HG03432 (cell line): ENCODE data around the gene PGC.
A peak's percentile ranks its signal among the peaks of the same experiment; 100 is the strongest.

Source experiments
- ATAC-seq: cut with Tn5 transposase; IDR thresholded peaks from one replicate; pipeline ENCODE4 v1.9.1; 2021; ENCODE audit warnings: mild to moderate bottlenecking, moderate library complexity; ENCODE audit not compliant: unreplicated experiment

PGC gene

DNA sequence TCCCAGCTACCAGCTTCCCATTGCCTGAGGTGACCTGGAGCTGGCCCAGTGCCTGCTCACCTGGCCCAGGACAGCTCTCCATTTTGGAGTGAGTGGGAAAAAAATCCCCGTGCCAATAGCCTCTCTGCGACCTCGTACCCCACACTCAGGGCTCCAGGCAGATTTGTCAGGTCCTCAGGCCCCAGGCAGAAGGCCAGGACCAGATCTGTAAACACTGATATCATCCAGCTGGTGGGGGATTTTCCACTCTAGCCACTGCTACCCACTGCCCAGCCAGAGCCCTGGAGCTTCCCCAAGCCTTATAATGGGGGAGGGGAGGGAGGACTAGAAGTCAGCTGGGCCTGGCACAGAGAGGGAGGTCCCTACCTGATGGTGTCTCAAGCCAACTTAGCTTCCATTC lies 1.3 kb upstream of the PGC start:
- no peak for ATAC-seq

DNA sequence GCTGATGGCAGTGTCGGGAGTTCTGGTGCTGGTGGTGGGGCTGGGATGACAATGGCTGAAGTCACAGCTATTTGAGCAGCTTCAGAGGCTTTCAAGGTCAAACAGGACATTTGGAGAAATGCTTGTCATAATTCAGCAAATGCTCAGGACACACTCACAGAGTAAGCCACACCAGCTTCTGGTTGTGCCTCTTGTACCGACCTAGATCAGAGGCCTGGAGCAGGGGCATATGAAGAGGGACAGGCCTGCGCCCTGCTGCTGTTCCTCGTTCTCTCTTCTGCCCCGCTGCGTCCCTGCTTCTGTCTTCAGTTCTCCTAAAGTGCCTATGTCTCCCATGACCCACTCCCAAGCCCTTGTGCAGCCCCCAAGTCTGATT lies 893 bp upstream of the PGC start:
- no peak for ATAC-seq

DNA sequence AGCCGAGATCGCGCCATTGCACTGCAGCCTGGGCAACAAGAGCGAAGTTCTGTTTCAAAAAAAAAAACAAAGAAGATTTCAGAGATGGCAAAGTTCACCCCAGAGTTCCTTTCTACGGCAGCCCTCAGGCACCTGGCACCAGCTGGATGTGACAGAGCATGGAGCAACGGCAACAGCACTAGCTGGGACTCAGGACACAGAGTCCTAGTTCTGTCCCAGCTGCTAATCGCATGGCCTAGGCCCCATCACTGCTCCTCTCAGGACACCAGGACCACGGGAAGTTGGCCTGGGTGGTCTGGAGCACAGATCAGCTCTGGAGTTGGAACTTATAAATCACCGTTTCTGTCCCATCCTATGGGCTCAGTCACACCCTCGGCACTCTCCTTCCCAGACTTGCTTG lies 1.1 kb downstream of the PGC start:
- no peak for ATAC-seq

DNA sequence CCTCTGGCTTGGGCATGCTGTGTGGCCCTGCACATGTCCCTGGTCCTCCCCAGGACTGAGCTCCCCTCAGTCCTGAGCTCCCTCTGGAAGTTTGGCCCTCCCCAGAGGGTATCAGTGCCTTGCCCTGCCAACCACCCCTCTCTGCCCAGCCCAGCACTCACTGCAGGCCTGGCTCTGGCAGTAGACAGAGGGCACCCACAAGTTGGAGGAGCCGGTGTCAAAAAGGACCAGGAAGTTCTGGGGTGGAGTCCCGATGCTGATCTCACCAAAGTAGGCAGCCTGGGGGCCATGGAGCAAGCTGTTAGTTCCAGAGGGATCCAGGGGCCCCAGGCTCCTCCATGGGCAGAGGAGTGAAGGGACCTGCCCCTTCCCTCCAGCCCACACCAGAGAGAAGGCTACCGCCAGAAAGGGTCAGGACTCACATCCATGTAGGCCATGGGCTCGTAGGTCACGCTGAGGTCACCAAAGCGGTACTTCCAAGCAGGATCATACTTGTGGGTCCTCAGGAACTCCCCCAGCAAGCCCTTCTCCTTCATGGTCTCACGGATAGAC lies 2.9 kb downstream of the PGC start:
- no peak for ATAC-seq

DNA sequence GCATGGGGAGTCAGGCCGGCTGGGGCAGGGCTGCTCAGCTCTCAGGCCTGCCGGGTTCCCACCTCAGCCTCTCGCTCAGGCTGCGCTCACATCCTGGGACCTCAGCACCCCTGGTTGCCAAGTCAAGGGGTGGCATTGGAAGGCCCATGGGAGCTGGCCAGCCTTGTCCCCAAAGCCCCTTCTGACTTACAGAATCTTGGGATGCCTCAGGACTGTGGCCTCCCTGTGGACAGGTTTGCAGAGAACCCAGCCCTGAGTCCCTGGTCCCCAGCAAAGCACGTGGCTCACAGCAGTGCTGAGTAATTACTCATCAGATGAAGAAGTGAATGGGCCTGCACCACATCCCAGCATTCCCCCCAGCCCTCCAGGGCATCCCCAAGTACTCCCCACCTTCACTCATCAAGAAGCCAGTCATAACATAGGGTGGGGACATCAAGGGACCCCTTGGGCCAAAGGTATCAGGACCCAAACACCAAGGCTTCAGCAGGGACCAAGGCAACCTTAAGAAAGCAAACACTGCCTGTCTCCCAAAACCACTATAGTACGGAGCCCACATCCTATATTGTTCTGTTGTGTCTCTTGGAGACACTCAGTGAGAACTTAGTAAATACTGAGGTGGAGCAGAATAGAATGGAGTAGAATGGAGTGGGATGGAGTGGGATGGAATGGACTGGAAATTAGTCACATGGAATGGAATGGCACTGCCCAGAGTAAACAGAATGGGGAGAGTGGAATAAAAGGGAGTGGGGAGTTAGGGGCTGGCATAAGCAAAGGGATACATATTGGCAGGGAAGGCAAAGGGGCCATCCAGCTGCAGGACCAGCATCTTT lies 3.6 kb downstream of the PGC start:
- ATAC-seq = no peak

DNA sequence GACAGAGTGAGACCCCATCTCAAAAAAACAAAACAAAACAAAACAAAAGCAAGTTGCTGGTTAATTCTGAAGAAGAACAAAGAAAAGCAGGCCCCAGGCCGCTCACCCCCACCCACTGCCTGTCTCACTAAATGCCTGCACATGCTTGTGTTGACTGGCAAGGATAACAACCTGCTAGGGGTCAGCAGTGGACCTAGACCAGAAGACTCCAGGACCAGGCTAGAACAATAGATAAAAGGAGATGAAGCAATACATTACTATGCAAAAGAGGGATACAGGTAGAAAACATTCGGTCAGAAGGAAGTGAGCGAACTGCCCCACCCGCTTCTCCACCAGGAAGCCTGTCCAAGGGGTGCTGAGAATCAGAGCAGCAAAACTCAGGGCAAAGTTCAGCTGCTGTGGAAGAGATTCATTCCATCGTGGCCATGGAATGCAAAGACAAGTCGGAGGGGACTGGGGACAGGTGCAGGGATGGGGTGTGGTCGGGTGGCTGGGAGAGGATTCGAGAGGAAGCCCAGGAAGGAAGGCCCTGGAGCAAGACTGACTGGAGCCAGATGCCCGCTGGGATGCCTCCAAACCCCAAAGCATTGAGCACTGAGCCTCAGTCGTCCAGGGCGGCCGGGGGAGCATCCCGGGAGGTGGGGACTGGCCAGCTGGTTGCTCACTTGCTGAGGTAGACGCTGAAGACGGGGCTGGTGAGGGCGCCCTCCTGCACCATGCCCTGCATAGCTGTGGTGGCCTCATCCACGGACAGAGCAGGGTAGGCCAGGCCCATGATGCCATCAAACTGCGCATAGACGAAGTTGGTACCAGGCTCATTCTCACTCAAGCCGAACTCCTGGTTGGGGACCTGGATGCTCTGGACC lies 5.3 kb downstream of the PGC start:
- no peak for ATAC-seq

DNA sequence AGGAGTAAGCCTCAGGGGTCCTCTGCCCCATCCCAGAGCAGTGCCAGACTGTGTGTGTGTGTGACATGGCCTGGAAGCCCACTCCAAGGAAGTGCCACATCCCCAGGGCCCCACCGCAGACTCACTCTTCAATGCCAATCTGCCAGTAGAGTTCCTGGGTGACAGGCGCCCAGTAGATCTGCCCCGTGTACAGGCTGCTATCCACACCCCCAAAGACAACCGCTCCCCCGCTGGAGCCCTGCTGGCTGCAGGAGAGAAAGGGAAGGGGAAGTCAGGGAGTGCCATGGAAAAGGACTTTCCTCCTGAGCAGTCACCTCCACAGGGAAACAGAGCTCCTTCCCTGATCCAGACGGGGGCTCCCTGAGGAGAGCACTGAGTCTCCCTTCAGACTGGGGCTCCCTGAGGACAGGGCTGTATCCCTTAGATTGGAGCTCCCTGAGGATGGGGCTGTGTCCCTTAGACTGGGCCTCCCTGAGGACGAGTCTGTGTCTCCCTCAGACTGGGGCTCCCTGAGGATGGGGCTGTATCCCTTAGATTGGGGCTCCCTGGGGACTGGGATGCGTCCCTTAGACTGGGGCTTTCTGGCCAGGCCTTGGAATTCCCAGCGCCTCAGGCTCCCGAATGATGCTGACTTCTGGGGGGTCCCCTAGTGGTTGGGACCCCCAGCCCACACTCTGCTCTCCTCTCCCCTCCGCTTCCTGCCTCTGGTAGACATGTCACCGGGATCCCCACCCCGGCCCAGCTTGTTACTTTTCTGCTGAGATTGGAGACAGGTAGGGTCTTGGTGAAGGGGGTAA lies 6.6 kb downstream of the PGC start:
- no peak for ATAC-seq

DNA sequence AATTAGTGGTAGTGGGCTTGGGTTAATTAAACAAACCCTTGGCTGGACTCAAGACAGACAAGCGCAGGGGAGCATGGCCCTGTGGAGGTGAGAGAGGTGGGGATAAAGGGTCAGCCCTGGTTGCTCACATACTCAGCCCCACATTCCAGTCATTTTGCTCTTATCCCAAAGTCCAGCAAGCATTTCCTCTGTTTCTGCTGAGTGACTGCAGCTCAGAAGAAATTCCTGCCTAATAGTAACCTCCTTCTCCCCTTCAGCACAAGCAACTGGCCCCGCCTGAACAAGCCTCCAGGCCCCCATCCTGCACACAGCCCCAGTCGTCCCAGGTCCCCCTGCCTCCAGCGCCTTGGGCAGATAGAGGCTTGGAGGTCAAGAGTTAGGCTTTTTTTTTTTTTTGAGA lies 8.2 kb downstream of the PGC start:
- ATAC-seq = no peak

DNA sequence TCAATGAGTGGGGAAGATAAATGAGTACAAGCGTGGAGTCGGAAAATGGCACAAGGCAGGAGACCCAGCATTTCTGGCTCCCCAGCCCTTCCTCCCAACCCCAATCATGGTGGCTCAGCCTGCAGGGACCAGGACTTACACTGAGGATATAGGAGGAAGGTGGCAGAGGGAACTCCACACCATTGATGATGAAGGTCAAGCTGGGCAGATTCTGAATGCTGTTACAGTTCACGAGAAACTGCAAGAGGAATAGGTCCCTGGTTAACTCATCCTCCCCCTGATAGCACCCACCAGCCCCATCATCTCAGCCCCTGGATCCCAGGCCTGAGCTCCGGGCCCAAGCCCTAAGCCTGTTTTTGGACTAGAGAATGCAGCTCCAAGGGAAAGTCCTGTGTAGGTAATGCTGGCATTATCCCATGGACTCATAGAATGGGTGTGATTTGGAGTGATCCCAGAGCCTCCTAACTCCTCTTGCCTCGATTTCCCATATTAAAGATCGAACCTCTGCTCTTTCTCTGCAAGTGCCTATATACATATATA lies 9.5 kb downstream of the PGC start:
- ATAC-seq = no peak

DNA sequence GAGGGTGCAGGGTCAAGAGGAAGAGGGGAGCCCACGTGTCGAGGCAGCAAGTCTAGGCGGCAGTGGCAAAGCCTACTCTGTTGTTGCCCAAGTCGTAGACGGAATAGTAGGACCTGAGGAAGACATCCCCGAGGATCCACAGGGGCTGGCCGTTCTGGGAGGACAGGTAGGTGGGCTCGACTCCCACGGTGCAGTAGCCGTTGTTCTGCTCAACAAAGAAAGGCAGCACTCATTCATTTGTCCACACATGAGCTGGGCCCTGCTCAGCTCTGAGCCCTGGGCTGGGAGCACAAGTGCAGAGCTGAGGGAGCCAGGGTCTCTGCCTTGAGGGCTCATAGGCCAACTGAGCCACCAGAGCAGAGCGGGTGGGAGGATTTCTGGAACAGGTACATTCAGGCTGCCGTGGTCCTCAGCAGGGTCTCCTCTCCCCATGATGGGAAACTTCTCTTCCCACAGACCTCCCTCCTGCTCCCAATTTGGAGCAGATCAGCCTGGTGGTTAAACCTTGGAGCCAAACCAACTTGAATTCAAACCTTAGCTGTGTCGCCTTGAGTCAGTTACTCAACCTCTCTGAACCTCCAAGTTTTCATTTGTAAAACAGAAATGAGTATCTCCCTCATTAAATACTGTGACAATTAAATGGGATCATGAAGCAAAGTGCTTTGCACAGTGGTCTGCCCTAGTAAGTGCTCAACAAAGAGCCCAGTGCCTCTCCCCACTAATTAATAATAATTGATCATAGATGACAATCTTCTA lies 10.2 kb downstream of the PGC start:
- ATAC-seq = no peak

DNA sequence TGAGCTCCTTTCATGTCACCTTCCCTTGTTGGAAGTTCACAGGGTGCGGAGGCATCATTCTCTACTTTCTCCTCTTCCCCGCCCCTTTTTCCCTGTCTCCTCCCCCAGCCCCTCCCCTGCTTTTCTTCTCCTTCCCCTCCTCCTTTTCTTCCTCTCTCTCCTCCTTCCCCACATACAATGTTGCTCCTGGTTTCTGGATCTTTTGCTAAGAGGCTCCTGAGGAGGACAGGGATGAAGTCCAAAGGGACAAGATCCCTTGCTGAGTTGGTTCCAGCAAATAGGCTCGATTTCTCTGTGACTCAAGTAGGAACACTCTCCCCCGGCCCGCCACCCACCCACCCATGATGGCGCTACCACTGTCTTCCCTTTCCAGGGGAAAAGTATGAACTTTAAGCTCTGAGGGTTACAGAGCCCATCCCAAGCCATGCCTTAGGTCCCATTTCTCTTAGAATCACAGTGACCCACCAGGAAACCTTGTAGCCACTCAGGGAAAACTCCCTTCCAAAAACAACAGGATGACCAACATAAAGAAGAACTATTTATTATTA lies 10.9 kb downstream of the PGC start:
- ATAC-seq = no peak

DNA sequence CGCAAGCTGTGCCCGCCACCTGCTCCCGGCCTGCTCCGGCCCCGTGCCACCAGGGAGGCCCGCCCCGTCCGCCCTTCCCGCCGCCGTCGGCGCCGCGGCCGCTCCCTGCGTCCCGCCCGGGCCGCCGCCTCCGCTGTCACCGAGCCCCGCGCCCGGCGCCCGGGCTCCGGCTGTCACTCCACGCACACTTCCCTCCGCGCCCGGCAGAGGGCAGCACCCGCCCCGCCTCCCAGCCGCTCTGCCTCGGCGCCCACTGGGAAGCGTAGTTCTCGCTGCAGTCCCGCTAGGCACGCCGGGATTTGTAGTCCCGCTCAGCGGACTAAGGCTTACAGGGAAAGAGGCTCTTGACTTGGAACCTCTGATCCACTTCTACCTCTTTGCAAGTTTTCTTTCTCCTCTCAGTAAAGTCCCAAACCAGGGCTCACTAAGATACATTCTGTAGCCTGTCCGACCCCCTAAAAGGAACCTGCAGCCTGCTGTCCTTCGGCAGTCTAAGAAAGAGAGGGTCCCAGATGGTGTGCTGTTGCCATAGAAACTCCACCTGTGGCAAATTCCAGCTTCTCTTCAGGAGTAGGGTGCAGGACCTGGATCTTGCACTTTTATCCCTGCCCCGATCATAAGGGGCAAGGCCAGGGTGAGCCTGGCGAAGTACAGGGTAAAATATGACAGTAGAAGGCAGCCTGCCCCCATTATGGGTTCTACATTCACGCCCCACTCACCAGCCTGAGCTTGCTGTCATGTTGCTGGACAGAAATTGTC lies 11.6 kb downstream of the PGC start, which contains the start of gene TFEB:
TFEB (minus strand) TSS at position 182 of the 759 bp plus-strand sequence. CDS start 44,395 bp downstream, outside the sequence.
- peak; percentile 55 for ATAC-seq

DNA sequence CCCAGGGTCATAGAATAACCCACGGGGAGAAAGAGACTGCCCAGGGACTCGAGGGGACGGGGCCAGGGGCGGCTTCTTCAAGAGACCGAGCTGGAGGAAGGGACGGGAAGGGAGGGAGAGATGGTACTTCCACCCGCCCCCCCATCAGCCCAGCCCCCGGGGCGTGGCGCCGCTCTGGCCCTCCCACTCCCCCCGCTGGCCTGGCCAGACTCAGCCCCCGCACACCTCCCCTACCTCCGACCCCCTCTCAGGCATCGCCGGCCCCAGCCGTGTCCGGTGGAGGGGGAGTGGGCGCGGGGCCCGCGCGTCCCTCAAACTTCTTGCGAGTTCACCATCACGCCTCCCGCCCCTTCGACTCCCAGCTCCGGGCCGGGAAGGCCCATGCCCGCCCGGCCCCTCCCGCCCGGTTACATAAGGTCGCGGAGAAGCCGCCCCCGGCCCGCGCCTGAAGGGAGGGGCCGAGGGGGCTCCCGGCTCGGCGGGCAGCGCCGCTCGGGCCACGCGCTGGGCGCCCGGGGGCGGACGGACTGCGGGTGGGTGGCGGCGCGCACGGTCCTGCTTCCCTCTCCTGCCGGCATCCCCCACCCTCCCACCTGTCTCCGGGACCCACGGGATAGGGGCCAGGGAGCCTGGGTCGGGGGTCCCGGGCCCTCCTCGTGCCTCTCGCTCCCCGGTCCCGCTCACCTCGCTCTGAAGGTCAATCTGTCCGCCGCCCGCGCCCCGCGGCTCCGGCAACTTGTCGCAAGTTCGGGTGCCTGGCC lies 12.4 kb downstream of the PGC start:
- ATAC-seq = peak; percentile 30

DNA sequence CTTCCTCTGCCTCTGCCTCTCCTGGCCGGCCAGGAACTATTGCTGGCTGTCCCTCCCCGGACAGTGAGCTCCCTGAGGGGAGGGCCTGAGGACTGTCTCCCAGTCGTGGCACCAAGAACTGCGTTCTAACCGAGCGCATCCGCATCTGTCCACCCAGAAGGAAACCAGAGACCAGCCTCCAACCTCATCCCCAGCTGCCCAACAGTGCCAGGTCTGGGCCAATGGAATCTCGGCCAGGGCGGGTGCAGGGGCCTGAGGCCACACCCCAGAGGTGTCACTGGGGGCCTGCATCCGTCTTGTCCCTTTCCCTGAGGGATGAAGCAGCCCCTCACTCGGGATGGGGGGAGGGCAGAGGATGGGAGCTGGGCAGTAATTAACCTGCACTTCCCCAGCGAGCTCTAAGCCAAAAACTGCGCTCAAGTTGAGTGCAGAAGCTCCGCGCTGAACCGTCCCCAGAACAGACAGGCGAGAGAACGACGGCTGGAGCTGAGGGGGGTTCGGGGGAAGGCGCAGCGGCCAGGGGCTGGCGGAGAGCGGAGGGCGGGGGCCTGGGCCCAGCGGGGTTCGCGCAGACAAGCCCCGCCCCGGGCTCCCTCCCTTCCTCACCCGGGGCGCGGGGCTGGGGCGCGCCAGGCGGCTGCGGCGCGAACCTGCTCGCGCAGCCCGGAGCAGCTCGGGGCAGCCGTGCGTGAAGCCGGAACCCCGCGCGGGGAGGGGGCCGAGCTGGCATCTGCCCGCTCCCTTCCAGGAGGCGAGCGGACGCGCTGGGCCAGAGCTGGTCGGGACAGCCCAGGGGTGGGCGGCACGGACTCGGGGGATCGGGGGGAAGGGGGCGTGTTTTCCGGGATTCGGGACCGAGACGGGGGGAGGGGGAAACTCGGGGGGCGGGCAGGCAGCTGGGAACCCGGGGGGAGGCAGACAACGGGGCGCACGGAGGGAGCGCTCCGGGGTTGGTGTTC lies 13.2 kb downstream of the PGC start:
- peak; percentile 53 for ATAC-seq

DNA sequence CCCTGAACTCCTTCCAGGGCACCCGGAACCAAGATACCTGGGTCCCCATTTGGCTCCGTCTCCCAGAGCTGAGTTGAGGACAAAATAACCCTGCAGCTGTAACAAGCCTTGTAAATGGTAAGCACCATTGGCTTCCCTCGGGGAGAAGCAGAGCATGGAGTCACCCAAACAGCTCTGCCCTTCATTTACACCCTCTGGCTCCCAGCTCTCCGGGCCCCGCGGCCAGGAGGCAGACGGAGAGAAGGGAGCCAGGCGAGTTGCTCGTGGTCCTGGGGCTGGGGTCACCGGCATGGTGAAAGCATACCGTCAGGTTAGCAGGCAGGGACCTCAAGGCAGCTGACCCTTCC lies 13.9 kb downstream of the PGC start:
- ATAC-seq = no peak

DNA sequence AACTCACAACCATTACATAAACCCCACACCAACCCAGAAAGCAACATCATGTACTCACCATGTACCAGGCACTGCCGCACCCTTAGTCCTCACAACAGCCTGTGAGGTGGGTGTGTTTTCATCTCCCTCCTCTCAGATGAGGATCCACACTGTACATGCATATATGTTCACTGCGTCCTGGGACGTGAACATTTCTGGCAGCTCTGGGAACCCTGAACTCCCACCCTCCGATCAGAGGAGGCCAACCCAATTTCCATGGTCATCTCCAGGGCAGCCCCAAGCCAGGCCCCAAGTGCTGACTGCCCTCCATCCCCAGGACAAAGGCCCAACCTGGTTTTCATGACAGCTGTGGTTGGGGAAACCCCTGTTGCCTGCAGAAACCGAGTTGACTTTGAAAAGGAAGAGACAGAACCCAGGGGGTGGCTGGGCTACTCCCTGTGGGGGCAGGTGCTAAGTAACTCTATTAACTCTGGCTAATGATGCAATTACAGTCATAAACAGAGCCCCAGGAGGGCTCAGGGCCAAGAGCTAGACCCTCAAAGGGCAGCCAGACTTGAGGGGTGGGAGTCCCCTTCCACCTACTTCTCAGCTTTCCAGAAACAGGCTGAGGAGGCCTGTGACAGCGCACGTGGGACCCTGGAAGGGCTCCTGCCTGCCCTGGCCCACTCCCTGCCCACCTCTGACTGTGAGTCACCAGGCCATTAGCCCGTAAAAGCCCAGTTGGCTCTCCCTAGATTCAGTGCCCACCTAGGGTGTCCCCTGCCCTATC lies 14.4 kb downstream of the PGC start:
- peak; percentile 30 for ATAC-seq
